Sigmoid colon (tissue), 4 donors: ENCODE measurements around the gene DUSP28.
A peak's percentile ranks its signal among the peaks of the same experiment; 100 is the strongest.

Source experiments
- CTCF ChIP-seq, 4 experiments: fragments of 450-650 bp in 3 of 4; fragments of 200-600 bp in 1 of 4; IDR thresholded peaks; one replicate each; pipeline ENCODE4 v1.5.1; 2016 to 2019; ENCODE audit warnings: antibody characterized with exemption in 4 of 4, mild to moderate bottlenecking in 3 of 4, moderate library complexity in 2 of 4
- POLR2AphosphoS5 ChIP-seq, 4 donors: sonication (generic); formaldehyde crosslinking; IDR thresholded peaks; one replicate each; pipeline ENCODE4 v1.6.1; 2017; ENCODE audit warnings: antibody characterized with exemption in 4 of 4

- TF ChIP-seq CTCF (IDR thresholded peaks at IDR 0.05) (peak; percentile 25 to 97 (median 75)), POLR2AphosphoS5 (IDR thresholded peaks at IDR 0.05) (peak in 3 of 4 donors; percentile 43 to 72 (median 60))
Observed at GRCh38 chr2:240566203-240567136, 6.3 kb downstream of the DUSP28 start.
